Measurements from ENCODE around the gene INPP5J. TPM values are rescaled to one million over a fixed set of nuclear protein-coding genes. Genes with fewer than 3 reads are reported as not detected.

The INPP5J gene
- total RNA-seq, 1 donor from 2014 or later: 0.16 TPM

GRCh38 chr22:31092161-31092560 lies 30.6 kb upstream of the INPP5J start:
- DNase-seq: no peak
- intact Hi-C loops (cut with micrococcal nuclease): no loop called here
- POLR2A ChIA-PET: interaction anchor here (1.1 kb wide), 1 partner anchor 16 kb away, joined by 3 read pairs; no protein-coding TSS in a partner anchor
- Mint-ChIP-seq H3K9me3 (no peaks in the 10 kb centered on the region), H3K27ac (no peak overlapping the region), H3K4me3 (no peak overlapping the region), H3K4me1 (peaks cover 22% of the 10 kb centered on the region), H3K36me3 (ENCODE audit: low read depth) (no peaks in the 10 kb centered on the region), H3K27me3 (no peaks in the 10 kb centered on the region)
- TF ChIP-seq CTCF (IDR thresholded peaks at IDR 0.05): no peak
- ATAC-seq (ENCODE audit: low read depth): no peak
- CTCF ChIA-PET: no interaction called here

GRCh38 chr22:31093086-31093850 lies 29.5 kb upstream of the INPP5J start:
- TF ChIP-seq CTCF (IDR thresholded peaks at IDR 0.05): no peak
- Mint-ChIP-seq H3K27ac (no peak overlapping the region), H3K9me3 (no peaks in the 10 kb centered on the region), H3K4me3 (no peak overlapping the region), H3K4me1 (peaks cover 22% of the 10 kb centered on the region), H3K27me3 (no peaks in the 10 kb centered on the region), H3K36me3 (ENCODE audit: low read depth) (no peaks in the 10 kb centered on the region)
- POLR2A ChIA-PET: no interaction called here
- no peak for ATAC-seq (ENCODE audit: low read depth)
- intact Hi-C loops (cut with micrococcal nuclease): no loop called here
- CTCF ChIA-PET: interaction anchor here (1.6 kb wide), 1 partner anchor 118 kb away, joined by 4 read pairs; no protein-coding TSS in a partner anchor
- DNase-seq: no peak

- ChIA-PET CTCF (interaction anchor here (1.6 kb wide), 1 partner anchor 117 kb away, joined by 4 read pairs; no protein-coding TSS in a partner anchor), POLR2A (no interaction called here)
- Mint-ChIP-seq H3K4me3 (no peak overlapping the region), H3K4me1 (peaks cover 15% of the 10 kb centered on the region), H3K27ac (no peak overlapping the region), H3K27me3 (no peaks in the 10 kb centered on the region), H3K9me3 (no peaks in the 10 kb centered on the region), H3K36me3 (ENCODE audit: low read depth) (no peaks in the 10 kb centered on the region)
- TF ChIP-seq CTCF (IDR thresholded peaks at IDR 0.05): no peak
- intact Hi-C loops (cut with micrococcal nuclease): no loop called here
- no peak for DNase-seq
- ATAC-seq (ENCODE audit: low read depth): no peak
Measured at GRCh38 chr22:31094021-31094551, 28.7 kb upstream of the INPP5J start.

- H3K9me3 Mint-ChIP-seq: no peaks in the 10 kb centered on the region
Measured at GRCh38 chr22:31094741-31095140, 28.0 kb upstream of the INPP5J start.

More at GRCh38 chr22:31094741-31095140, 28.0 kb upstream of the INPP5J start:
- Mint-ChIP-seq H3K4me3 (no peak overlapping the region), H3K36me3 (ENCODE audit: low read depth) (no peaks in the 10 kb centered on the region), H3K27me3 (no peaks in the 10 kb centered on the region), H3K4me1 (peaks cover 8% of the 10 kb centered on the region), H3K27ac (no peak overlapping the region)
- intact Hi-C loops (cut with micrococcal nuclease): no loop called here
- POLR2A ChIA-PET: no interaction called here
- no peak for ATAC-seq (ENCODE audit: low read depth)
- no peak for DNase-seq
- CTCF ChIA-PET: no interaction called here
- TF ChIP-seq CTCF (IDR thresholded peaks at IDR 0.05): no peak

Measured in activated B cell treated with CpG ODN at 0.5 μM for 24 hours (primary cell).